ENCODE results near the gene DESI1. TPM values are rescaled to one million over a fixed set of nuclear protein-coding genes. Genes with fewer than 3 reads are reported as not detected.
"Not testable (repeated sequence)": the region's sequence is repeated elsewhere in the genome, so short reads cannot be mapped to it uniquely, and the experiment has no call there.

The DESI1 gene
- total RNA-seq, result 10 to 100 TPM; 45.3 to 62.6 TPM
- 103 TPM for polyA plus RNA-seq (ENCODE audit: insufficient read depth, low read depth, low replicate concordance)
- long read RNA-seq, donor 1, transcript DESI1-201 (6 exons, 3,833 nt), result major isoform, 5 of 5 reads
- long read RNA-seq, donor 1, partial matches to known transcripts, result 0 of 5 reads
- long read RNA-seq, donor 1, other reads (novel, unspliced or antisense), result 0 of 5 reads
- long read RNA-seq, donor 2, transcript DESI1-201 (6 exons, 3,833 nt), result major isoform, 5 of 5 reads
- long read RNA-seq, donor 2, partial matches to known transcripts, result 0 of 5 reads
- long read RNA-seq, donor 2, other reads (novel, unspliced or antisense), result 0 of 5 reads

- intact Hi-C loops (cut with DNase I; ENCODE audit: low total_unique reads), result no loop called here
These were observed at the start of gene DESI1 for GRCh38 chr22:41620589-41621098. DESI1 (minus strand) TSS chr22:41621043; CDS start chr22:41620839, 204 bp downstream.

DNA sequence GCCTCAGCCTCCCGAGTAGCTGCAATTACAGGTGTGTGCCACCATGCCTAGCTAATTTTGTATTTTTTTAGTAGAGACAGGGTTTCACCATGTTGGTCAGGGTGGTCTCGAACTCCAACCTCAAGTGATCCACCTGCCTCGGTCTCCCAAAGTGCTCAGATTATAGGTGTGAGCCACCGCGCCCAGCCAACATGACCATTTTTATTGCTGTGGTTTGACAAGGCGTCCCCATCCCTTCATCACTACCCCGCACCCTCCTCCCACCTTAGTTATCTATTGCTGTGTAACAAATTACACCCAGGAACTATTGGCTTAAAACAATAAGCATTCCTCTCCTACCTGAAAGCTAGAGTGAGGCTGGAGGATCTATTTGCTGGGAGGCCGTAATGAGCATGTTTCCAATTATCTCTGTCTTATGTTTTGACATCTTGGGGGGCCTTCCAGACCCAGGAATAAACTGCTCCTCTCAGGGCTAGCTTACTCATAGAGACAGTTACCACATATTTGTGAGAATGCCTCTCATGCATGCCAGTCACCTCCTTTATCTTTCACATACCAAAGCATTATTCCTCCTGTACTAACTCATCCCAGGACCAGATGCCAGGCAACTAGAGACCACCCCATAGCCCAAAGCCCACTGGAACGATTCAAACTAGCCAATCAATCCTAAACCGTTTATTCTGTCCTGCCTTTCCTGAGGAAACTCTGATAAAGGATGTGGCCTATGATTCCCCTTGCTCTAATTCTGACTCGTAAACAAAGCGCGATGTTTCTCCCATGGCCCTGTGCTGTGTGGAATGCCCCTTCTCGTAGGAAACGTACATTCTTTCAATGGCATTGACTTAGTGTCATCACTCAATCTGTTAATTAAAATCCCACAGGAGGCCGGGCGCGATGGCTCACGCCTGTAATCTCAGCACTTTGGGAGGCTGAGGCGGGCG lies 48.4 kb upstream of the DESI1 start:
- Histone ChIP-seq H3K36me3 (ENCODE audit: low read depth, missing control alignments) (no peaks in the 10 kb centered on the region), H3K9me3 (no peaks in the 10 kb centered on the region), H3K4me1 (no peaks in the 10 kb centered on the region), H3K27me3 (no peaks in the 10 kb centered on the region), H3K4me3 (no peak overlapping the region), H3K27ac (no peak overlapping the region)
- WGBS, 2 donors, result 88 to 89% methylated on average over 21 of the region's 21 CpGs
- intact Hi-C loops (cut with DNase I; ENCODE audit: low total_unique reads), result no loop called here
- DNase-seq, result no peak
- TF ChIP-seq CTCF (IDR thresholded peaks at IDR 0.05), result no peak
- no peak for TF ChIP-seq POLR2A (IDR thresholded peaks at IDR 0.05)

More at GRCh38 chr22:41620589-41621098, at the start of gene DESI1:
- whole genome bisulfite sequencing, 2 donors, result 0 to 1% methylated on average over 24 to 37 of the region's 40 CpGs
- Histone ChIP-seq H3K27ac (peak within 1 kb of the TSS; percentile 97 to 98), H3K9me3 (no peaks in the 10 kb centered on the region), H3K4me1 (peaks cover 19% of the 10 kb centered on the region), H3K27me3 (no peaks in the 10 kb centered on the region), H3K4me3 (peak within 1 kb of the TSS; percentile 87 to 93), H3K36me3 (ENCODE audit: low read depth, missing control alignments) (no peaks in the 10 kb centered on the region)
- DNase-seq, result peak; percentile 35
- TF ChIP-seq CTCF (IDR thresholded peaks at IDR 0.05) (no peak), POLR2A (IDR thresholded peaks at IDR 0.05) (no peak)

- WGBS, 2 donors, result 76 to 83% methylated on average over 3 of the region's 3 CpGs
- DNase-seq, result peak; percentile 13
- H3K9me3 ChIP-seq, result no peaks in the 10 kb centered on the region
- TF ChIP-seq POLR2A (IDR thresholded peaks at IDR 0.05), result no peak
- no peak for TF ChIP-seq CTCF (IDR thresholded peaks at IDR 0.05)
- H3K4me1 ChIP-seq, result no peaks in the 10 kb centered on the region
- H3K36me3 ChIP-seq (ENCODE audit: low read depth, missing control alignments), result no peaks in the 10 kb centered on the region
- no peaks in the 10 kb centered on the region for H3K27me3 ChIP-seq
- H3K27ac ChIP-seq, result no peak overlapping the region
- H3K4me3 ChIP-seq, result no peak overlapping the region
- intact Hi-C loops (cut with DNase I; ENCODE audit: low total_unique reads), result no loop called here
These were observed 44.1 kb upstream of the DESI1 start for GRCh38 chr22:41664951-41665350.

DNA sequence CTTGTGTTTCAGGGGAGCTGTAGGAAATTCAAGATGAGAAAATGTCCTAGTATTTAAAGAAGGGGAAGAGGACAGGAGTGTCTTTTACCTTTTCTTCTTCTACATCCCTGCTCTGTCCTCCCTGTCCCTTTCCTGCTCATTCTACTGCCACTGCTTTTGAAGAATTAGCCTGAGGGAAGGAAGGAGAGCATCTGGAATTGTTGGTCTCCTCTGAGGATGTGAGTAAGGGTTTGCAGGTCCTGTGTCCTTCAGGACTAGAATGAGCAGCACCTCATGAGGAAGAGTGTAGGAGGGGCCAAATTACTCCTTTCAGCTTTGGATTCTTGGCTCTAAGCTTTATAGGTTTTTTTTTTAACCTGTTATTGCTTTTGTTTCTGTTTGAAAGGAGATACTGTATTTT lies 43.6 kb upstream of the DESI1 start:
- H3K9me3 ChIP-seq, result no peaks in the 10 kb centered on the region
- no peaks in the 10 kb centered on the region for H3K4me1 ChIP-seq
- no peak for DNase-seq
- intact Hi-C loops (cut with DNase I; ENCODE audit: low total_unique reads), result no loop called here
- no peak overlapping the region for H3K27ac ChIP-seq
- H3K4me3 ChIP-seq, result no peak overlapping the region
- H3K36me3 ChIP-seq (ENCODE audit: low read depth, missing control alignments), result no peaks in the 10 kb centered on the region
- TF ChIP-seq CTCF (IDR thresholded peaks at IDR 0.05) (no peak), POLR2A (IDR thresholded peaks at IDR 0.05) (no peak)
- H3K27me3 ChIP-seq, result no peaks in the 10 kb centered on the region

DNA sequence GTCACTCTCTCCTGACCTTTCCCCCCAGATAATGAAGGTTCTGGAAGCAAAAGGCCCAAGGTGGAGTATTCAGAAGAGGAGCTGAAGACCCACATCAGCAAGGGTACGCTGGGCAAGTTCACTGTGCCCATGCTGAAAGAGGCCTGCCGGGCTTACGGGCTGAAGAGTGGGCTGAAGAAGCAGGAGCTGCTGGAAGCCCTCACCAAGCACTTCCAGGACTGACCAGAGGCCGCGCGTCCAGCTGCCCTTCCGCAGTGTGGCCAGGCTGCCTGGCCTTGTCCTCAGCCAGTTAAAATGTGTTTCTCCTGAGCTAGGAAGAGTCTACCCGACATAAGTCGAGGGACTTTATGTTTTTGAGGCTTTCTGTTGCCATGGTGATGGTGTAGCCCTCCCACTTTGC lies 42.8 kb upstream of the DESI1 start:
- H3K27me3 ChIP-seq; H3K36me3 ChIP-seq (ENCODE audit: low read depth, missing control alignments); H3K27ac ChIP-seq; H3K4me1 ChIP-seq; H3K9me3 ChIP-seq; intact Hi-C loops (cut with DNase I; ENCODE audit: low total_unique reads); H3K4me3 ChIP-seq: not testable (repeated sequence)
- 72 to 82% methylated on average over 6 to 9 of the region's 9 CpGs for WGBS, 2 donors
- peak; percentile 6 for DNase-seq
